IPS-18a (cell line): ENCODE data around the gene HERPUD1.

Experiments used
- H3K27ac ChIP-seq: one replicate; pipeline ENCODE4 v1.5.1; 2013; ENCODE audit warnings: low read length
- H3K27me3 ChIP-seq: one replicate; pipeline ENCODE4 v1.6.1; 2013; ENCODE audit warnings: mild to moderate bottlenecking, low read length; ENCODE audit not compliant: control insufficient read depth, insufficient read depth
- H3K36me3 ChIP-seq: one replicate; pipeline ENCODE4 v1.6.1; 2013; ENCODE audit warnings: low read depth, low read length; ENCODE audit not compliant: control insufficient read depth
- H3K4me1 ChIP-seq: one replicate; pipeline ENCODE4 v1.6.1; 2013; ENCODE audit warnings: low read depth, low read length; ENCODE audit not compliant: control insufficient read depth
- H3K4me3 ChIP-seq: one replicate; pipeline ENCODE4 v1.5.1; 2013; ENCODE audit warnings: low read length
- H3K9ac ChIP-seq: one replicate; pipeline ENCODE4 v1.6.1; 2013; ENCODE audit warnings: mild to moderate bottlenecking, low read length, moderate library complexity
- H3K9me3 ChIP-seq: one replicate; pipeline ENCODE4 v1.6.1; 2013; ENCODE audit warnings: low read depth, low read length; ENCODE audit not compliant: control insufficient read depth

HERPUD1 gene

DNA sequence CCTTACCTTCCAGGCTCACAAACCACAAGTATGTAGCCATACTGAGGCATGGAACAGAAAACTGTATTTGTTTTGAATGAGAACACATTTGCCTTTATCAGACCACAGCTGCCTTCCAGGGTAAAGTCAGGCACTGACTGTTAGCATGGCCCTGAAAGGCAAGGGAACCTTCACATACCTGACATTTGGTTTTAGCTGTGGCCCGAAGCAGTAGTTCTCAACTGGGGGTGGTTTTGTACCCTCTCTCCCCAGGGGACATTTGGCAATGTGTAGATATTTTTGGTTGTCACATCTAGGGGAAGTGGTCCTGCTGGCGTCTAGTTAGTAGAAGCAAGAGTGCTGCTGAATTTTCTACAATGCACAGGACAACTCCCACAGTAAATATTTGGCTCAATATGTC, 9.2 kb downstream of the HERPUD1 start:
- Histone ChIP-seq H3K27me3 (no peaks in the 10 kb centered on the region), H3K27ac (no peak overlapping the region), H3K9ac (no peak overlapping the region), H3K4me1 (no peaks in the 10 kb centered on the region), H3K4me3 (no peak overlapping the region), H3K9me3 (no peaks in the 10 kb centered on the region), H3K36me3 (peaks cover 88% of the 10 kb centered on the region)

DNA sequence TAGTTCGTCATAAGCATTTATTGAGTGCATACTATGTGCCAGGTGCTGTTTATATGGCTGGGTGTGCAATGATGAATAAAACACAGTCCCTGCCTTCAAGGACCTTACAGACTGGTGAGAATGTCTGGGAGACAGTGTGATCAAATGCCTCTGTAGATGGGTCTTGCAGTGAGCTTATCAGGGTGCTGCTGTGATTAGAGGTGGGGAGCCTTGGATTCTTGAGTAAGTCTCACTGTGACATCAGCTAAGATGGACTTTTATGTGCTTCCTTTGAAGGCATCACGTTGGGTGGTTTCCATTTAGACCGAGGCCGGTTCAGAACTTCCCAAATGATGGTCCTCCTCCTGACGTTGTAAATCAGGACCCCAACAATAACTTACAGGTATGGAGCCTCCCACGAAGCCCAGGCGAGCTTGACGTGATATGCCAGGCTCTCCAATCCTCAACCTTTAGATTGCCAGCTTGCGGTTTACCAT, 10.0 kb downstream of the HERPUD1 start:
- no peaks in the 10 kb centered on the region for H3K9me3 ChIP-seq
- no peak overlapping the region for H3K9ac ChIP-seq
- no peak overlapping the region for H3K27ac ChIP-seq
- no peak overlapping the region for H3K4me3 ChIP-seq
- peaks cover 80% of the 10 kb centered on the region for H3K36me3 ChIP-seq
- no peaks in the 10 kb centered on the region for H3K4me1 ChIP-seq
- no peaks in the 10 kb centered on the region for H3K27me3 ChIP-seq

DNA sequence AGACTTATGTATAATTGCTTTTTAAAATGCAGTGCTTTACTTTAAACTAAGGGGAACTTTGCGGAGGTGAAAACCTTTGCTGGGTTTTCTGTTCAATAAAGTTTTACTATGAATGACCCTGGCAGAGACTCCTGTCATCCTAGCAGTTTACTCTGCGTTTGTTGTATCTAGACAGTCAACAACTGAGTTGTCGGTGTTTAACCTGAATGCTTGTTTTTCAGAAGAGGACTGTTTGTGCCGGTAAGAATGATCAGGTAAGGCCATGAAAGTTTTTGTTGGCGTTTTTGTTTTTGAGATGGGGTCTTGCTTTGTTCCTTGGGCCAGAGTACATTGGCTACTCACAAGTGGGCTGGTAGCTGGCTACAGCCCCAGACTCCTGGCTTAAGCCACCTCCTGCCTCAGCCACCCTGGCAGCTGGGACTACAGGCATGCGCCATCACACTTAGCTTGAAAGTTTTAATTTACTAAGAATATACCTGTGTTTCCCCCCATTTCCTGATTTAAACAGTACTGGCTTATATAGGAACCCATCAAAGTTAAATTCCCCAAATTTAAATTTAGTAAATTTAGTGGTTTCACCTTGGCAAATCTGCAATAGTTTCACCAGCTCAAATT, 11.9 kb downstream of the HERPUD1 start:
- H3K27ac ChIP-seq: no peak overlapping the region
- peaks cover 60% of the 10 kb centered on the region for H3K36me3 ChIP-seq
- no peaks in the 10 kb centered on the region for H3K27me3 ChIP-seq
- H3K4me3 ChIP-seq: no peak overlapping the region
- no peaks in the 10 kb centered on the region for H3K9me3 ChIP-seq
- H3K9ac ChIP-seq: no peak overlapping the region
- no peaks in the 10 kb centered on the region for H3K4me1 ChIP-seq

DNA sequence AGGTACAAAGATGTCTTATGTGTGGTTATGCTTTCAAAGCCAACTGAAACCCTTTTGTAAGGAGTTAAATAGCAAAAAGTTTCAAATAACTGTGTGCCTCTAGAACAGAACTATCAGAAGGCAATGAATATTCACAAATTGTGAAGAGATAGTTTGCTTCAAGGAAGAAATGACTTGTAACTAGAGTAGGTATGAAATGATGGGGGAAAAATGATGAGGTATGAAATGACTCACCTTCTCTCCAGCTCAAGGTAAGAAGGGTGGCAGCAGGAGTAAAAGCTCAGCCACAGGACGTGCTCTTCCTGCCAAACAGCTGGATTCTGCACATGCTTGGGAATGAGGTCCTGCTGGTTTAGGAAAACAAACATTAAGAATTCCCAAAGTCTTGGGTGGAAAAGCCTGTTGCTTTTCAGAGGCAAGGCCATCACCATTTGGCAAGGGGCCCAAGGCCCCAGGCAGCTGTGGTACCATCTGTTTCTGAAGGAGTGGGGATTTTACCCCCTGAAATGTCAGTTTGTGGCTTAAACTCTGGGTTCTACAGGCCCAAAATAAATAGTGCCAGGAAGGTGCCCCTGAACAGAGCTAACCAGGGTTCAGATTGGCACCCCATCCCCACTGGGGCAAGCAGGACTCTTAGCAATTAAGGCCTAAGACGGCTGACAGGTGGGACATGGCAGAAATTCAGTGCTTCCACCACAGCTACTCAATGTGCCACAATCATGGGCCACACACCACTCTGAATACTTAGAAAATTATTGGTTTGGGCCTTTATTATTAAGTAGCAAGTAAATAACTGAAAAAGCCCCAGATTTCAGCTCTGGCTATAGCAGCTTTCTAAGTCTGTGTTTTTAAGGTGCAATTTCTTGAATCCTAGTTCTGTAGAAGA, 13.3 kb downstream of the HERPUD1 start:
- no peaks in the 10 kb centered on the region for H3K27me3 ChIP-seq
- no peak overlapping the region for H3K9ac ChIP-seq
- peaks cover 47% of the 10 kb centered on the region for H3K36me3 ChIP-seq
- H3K9me3 ChIP-seq: no peaks in the 10 kb centered on the region
- no peak overlapping the region for H3K27ac ChIP-seq
- no peak overlapping the region for H3K4me3 ChIP-seq
- no peaks in the 10 kb centered on the region for H3K4me1 ChIP-seq

DNA sequence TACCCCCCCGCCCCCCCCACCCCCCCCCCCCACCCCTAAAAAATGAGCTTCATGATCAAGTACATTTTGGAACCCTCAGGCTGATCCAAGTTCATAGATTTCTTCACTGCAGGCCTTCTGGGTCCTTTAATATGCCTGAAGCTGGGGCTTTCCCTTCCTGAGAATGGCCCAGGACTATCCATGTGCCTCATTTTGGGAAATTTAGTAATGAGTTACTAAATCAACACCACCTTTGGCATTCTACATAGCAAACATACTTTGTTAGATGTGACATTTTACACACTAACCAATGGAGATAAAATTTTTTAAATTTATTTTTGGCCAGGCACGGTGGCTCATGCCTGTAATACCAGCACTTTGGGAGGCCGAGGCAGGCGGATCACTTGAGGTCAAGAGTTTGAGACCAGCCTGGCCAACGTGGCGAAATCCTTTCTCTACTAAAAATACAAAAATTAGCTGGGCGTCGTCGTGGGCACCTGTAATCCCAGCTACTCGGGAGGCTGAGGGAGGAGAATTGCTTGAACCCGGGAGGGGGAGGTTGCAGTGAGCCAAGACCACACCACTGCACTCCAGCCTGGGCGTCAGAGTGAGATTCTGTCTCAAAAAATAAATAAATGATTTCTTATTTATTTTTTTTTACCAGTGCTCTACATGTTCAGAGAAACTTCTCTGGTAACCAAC, 14.0 kb downstream of the HERPUD1 start:
- Histone ChIP-seq H3K9ac (no peak overlapping the region), H3K9me3 (no peaks in the 10 kb centered on the region), H3K27me3 (no peaks in the 10 kb centered on the region), H3K4me1 (no peaks in the 10 kb centered on the region), H3K36me3 (peaks cover 41% of the 10 kb centered on the region), H3K27ac (no peak overlapping the region), H3K4me3 (no peak overlapping the region)

DNA sequence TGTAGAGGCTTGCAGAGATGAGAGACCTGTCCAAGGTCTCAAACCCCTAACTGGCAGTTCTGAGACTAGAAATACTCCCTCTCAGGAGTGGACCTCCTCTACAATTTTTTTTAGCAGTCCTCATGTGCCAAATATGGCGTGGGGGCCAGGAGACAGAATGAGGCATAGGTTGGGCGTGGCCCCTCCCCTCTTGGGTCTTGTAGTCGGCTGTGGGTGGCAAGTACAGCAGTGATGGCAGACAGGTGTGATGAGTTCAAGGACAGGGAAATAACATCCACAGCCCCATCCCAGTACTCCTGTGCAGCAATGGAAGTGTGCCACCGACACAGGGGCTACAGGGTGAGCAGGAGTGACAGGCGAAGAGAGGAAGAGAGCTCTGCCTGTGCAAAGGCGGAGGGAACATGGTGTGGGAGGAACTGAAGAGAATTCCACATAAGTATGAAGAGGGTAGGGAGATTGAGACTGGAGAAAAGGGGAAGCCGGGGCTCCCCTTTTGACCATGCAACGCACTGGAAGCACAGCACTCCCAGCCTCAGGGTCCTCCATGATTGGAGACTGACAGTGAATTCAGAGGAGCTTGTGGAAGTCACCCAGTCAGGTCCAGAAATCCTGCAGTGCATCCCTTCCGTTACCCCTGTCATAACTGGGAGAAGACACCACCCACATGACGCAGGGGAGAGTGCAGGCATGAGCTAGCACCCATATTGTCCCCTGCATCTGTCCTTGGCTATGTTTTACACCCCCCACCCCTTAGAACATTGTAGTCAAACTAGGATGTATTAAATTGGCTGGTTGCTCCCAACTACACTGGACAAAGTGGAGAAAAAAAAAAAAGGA, 15.0 kb downstream of the HERPUD1 start:
- no peaks in the 10 kb centered on the region for H3K27me3 ChIP-seq
- no peaks in the 10 kb centered on the region for H3K9me3 ChIP-seq
- peaks cover 33% of the 10 kb centered on the region for H3K36me3 ChIP-seq
- no peak overlapping the region for H3K9ac ChIP-seq
- H3K4me3 ChIP-seq: no peak overlapping the region
- H3K27ac ChIP-seq: no peak overlapping the region
- H3K4me1 ChIP-seq: no peaks in the 10 kb centered on the region

DNA sequence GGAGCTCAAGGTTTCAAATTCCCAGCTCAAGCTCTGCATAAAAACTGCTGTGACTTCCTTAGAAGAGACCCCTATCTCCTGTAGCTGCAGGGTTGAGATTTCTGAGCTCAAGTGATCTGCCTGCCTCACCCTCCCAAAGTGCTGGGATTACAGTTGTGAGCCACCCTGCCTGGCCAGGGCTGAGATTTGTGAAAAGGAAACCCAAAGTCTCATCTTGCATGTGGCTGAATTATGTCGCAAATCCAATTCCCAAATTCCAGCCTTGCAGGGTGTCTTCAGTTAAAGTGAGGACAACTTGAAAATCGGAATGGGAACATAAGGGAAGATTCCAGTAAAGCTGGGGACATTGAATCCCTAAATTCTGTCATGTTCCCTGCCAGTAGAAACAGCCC, 15.7 kb downstream of the HERPUD1 start:
- Histone ChIP-seq H3K27me3 (no peaks in the 10 kb centered on the region), H3K9me3 (no peaks in the 10 kb centered on the region), H3K9ac (no peak overlapping the region), H3K27ac (no peak overlapping the region), H3K36me3 (peaks cover 27% of the 10 kb centered on the region), H3K4me3 (no peak overlapping the region), H3K4me1 (no peaks in the 10 kb centered on the region)

DNA sequence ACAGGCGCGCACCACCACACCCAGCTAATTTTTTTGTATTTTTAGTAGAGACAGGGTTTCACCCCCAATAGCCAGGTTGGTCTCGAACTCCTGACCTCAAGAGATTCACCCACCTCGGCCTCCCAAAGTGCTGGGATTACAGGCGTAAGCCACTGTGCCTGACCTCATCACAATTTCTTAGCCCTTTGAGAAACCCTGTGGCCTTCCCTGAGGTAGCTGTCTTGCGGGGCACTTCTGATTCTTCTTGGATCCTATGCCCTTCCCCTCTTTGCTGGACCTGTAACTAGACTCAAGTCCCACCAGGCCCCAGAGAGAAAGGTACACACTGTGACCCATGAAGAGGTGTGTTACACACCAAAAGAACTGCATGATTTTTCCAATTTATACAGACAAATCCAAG, 16.3 kb downstream of the HERPUD1 start:
- Histone ChIP-seq H3K27me3 (no peaks in the 10 kb centered on the region), H3K4me1 (no peaks in the 10 kb centered on the region), H3K27ac (no peak overlapping the region), H3K9me3 (no peaks in the 10 kb centered on the region), H3K36me3 (peaks cover 21% of the 10 kb centered on the region), H3K4me3 (no peak overlapping the region), H3K9ac (no peak overlapping the region)

DNA sequence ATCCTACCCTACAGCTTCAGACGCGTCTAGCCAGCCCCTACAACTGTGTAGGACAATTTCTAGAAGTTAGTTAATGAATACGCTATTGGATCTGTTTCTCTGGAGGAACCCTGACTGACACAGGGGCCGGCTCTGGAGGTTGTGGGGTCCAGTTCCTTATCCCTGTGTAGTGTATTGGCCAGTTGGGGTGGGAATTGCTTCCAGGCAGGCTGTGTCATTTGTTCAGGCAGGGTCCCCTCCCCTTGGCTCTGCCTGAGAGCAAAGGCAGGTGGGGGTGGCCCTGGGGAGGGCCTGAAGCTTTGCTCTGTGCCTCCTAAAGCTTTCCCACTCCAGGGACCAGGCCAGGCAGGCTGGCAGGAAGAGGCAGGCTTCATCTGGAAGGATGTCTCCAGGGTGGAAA, 18.1 kb downstream of the HERPUD1 start:
- H3K9ac ChIP-seq: no peak overlapping the region
- no peak overlapping the region for H3K4me3 ChIP-seq
- H3K4me1 ChIP-seq: no peaks in the 10 kb centered on the region
- no peaks in the 10 kb centered on the region for H3K27me3 ChIP-seq
- peaks cover 4% of the 10 kb centered on the region for H3K36me3 ChIP-seq
- H3K27ac ChIP-seq: no peak overlapping the region
- no peaks in the 10 kb centered on the region for H3K9me3 ChIP-seq

DNA sequence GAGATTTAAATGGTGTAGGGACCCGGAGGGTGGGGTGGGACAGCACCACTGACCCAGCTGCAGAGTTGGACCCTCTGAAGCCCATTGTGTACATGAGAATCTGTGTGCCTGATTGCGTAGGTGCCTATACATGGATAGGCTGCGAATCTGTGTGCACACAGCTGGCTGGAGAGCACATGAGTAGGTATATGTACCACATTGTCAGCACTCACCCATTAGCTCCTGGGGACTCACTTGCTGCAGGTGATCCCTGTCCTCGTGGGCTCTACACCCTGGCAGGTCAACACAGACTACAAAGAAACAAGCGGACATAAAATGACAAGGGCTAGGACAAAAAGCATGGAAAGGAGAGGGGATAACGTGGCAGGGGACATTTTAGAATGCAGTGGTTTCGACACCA, 18.5 kb downstream of the HERPUD1 start:
- no peaks in the 10 kb centered on the region for H3K4me1 ChIP-seq
- H3K27ac ChIP-seq: no peak overlapping the region
- H3K27me3 ChIP-seq: no peaks in the 10 kb centered on the region
- peaks cover under 1% of the 10 kb centered on the region for H3K36me3 ChIP-seq
- no peak overlapping the region for H3K9ac ChIP-seq
- H3K9me3 ChIP-seq: no peaks in the 10 kb centered on the region
- no peak overlapping the region for H3K4me3 ChIP-seq
